GM19240 (cell line): ENCODE results near the gene PCSK5.
"Not testable (repeated sequence)": the region's sequence is repeated elsewhere in the genome, so short reads cannot be mapped to it uniquely, and the experiment has no call there.

Experiments
- DNase-seq: peaks from one replicate; pipeline ENCODE4 v3.0.0; 2011; ENCODE audit warnings: low spot score; ENCODE audit not compliant: insufficient read length

PCSK5 gene

DNA sequence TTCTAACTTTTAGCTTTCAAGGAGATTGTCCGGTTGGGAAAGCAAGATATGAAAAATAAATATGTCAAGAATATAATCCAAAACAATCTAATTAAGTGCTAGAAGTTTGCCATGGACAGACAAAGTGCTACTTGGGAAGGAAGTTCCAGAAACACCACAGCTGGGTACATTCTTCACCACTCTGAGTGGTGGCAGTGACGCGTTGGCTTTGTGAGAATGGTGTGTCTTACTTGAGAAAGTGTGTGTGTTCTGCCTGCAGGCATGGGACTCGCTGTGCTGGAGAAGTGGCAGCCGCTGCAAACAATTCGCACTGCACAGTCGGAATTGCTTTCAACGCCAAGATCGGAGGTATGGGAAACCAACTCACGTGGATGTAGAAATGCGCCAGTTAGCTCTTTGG, 177.2 kb downstream of the PCSK5 start:
- DNase-seq = no peak

DNA sequence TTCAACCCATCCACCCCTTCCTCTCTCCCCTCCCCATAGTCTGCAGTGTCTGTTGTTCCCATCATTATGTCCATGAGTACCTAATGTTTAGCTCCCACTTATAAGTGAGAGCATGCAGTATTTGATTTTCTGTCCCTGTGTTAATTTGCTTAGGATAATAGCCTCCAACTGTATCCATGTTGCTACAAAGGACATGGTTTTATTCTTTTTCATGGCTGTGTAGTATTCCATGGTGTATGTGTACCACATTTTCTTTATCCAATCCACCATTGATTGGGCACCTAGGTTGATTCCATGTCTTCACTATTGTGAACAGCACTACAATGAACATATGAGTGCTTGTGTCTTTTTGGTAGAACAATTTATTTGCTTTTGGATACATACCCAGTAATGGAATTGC, 187.1 kb downstream of the PCSK5 start:
- DNase-seq = no peak

DNA sequence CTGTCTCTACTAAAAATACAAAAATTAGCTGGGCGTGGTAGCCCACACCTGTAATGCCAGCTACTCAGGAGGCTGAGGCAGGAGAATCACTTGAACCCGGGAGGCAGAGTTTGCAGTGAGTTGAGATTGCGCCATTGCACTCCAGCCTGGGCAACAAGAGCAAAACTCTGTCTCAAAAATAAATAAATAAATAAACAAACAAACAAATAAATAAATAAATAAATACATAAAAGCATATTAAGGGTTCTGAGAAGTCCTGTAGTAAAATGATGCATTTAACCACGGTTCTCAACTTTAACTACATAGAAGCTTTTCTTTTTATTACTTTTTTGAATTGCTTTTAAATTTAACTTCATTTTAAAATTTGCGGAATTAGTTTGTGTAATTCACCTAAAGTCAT, 190.8 kb downstream of the PCSK5 start:
- not testable (repeated sequence) for DNase-seq

DNA sequence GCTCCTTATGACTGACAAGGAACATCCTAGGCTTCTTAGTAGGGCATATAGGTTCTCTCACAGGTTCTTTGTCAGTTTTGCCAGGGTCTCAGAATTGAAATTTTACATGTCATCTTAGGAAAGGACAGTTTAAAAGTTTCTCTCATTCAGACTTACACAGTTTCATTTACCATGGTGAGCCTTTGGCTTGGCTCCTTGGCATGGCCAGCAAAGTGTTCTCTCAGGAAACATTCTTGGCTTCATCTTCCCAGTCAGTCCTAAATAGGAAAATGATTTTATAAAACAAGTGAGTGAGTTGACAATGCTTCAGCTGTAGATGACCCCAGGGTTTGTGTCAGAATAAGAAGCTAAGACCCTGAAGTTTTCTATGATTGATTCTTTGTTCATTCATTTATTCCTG, 191.6 kb downstream of the PCSK5 start:
- DNase-seq = no peak

DNA sequence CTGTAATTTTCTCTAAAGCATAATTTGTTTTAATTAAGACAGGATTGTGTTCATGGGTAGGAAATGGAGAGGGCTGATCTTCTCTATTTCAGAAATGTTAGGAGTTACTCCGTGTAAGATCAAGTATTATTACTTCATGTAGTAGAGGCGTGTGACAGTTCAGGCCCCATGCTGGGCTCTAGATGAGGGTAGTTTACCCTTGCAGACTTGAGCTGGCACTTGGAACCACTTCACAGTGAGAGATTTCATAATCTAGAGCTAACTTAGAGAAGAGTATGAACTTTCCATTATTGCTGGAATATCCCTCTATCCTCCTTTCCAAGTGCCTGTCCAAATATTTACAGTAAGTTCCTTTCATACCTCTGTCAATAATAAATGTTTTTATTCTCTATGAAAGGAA, 195.1 kb downstream of the PCSK5 start:
- no peak for DNase-seq

DNA sequence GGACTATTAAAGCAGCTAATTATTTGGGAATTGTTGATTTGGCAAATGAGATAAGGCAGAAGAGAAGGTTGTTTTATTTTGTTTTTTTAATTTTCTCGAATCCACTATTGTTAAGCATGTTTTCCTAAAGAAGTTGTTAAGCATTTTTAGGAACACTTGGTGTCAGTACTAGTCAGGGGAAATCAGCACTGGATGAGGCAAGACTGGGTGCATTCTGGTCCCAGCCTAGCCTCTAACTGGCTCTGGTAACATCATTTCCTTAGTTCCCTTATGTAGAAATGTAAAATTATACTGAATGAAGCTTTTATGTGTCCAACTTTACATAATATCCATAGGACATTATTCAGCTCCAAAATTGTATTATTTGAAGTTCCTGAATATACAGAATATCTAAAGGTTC, 196.1 kb downstream of the PCSK5 start:
- no peak for DNase-seq

DNA sequence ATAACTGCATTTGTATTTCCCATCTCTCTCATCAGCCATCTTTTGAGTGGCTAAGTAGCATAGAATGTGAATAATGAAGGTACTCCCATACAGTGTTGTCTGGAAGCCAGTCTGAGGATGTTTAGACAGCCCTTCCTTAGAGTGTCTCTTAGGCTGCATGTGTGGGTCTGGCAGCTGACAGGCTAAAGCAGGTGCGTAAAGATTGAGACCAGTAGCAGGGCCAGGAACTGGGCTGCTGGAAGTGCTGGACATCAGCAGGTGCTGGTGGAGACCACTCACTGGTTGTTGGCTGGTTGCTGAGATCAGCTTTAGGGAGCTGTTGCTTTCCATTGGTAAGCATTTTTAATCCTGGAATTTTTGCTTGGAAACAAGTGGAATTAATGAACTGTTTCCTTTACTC, 197.5 kb downstream of the PCSK5 start:
- no peak for DNase-seq

DNA sequence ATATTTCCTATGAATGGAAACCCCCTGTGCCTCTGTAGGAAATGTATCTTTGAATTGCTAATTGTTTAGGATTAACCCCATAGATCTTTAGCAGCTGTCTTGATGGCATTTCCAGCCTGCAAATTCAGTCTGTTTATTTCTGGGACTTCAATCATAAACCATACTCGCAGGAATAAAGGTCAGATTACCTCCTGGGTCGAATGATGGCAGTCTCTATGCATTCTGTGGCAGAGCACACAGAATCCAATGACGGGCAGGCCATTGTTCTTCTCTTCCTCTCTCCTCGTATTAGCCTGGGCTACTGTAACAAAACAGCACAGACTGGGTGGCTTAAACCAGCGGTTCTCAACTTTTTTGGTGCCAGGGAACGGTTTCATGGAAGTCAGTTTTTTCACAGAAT, 199.9 kb downstream of the PCSK5 start:
- no peak for DNase-seq

DNA sequence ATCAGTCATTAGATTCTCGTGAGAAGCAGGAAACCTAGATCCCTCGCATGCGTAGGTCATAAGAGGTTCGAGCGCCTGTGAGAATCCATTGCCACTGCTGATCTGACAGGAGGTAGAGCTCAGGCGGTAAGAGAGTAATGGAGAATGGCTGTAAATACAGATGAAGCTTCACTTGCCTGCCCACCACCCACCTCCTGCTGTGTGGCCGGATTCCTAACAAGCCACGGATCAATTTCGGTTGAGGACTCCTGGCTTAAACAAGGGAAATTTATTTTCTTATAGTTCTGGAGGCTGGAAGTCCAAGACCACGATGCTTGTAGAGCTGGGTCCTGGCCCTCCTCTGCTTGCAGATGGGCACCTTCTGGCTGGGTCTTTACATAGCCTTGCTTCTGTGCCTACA, 200.4 kb downstream of the PCSK5 start:
- no peak for DNase-seq

DNA sequence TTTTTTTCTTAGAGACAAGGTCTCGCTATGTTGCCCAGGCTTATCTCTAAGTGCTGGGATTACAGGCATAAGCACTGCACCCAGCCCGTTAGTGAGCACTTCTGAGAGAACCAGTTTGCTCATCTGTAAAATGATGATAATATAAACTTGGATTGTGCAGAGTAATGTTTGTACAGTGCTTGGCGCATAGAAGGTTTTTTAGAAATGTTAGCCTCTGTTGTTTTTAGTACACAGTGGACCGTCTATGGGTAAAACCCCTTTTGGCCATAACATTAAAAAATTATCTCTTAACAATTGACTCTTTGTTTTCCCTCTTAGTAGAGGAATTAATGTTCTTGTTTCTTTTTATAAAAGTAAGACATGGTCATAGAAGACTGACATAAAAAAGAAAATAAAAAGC, 202.1 kb downstream of the PCSK5 start:
- DNase-seq = no peak

DNA sequence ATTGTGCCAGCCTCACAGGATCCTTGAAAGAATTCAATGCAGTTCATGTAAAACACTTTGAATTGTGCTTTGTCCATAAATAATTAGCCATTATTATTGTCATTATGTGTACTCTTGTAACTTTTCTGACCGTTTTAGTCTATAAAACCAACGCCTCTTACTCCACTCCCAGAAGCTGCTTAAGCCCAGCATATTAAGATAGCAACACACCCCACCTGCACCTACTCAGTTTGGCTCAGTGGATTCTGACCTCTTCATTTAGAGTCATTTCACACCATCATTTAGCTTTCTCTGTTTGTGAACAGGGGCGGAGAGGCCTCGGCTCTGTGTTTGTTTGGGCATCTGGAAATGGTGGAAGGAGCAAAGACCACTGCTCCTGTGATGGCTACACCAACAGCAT, 205.1 kb downstream of the PCSK5 start:
- no peak for DNase-seq

DNA sequence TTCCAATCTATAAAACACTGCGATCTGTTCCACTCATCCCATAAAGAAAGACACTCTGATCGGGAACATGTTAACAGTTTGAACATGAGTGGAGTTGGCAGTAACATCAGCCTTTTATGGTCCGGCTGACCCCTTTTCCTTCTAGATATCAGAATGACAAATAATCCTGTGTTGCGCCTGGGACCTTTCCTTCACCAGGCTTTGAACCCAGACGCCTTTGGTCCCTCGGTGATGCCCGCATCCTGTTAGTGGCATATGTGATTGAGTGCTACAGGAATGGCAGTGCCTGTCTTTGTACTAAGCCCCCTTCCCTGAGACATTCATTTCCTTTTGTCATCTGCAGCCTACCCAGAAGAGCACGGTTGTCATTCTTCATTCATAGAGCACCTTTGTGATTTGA, 209.0 kb downstream of the PCSK5 start:
- no peak for DNase-seq

DNA sequence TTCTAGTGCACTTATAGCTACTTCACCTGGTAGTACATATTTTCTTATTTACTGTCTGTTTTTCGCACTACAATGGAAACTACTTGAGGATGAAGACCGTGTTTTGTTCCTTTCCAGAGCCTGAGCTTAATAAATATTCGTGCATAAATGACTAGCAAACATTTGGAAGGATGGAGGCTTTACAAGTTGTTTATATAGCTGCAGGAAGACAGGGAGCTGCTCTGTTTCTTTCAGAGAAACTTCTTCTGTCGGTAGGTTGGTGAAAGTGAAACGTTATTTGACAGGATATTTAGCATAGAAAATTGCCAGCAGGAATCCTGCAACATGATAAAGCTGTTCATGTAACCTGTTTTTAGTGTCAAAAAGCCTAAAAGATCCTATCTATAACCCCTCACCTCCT, 210.6 kb downstream of the PCSK5 start:
- DNase-seq = no peak

DNA sequence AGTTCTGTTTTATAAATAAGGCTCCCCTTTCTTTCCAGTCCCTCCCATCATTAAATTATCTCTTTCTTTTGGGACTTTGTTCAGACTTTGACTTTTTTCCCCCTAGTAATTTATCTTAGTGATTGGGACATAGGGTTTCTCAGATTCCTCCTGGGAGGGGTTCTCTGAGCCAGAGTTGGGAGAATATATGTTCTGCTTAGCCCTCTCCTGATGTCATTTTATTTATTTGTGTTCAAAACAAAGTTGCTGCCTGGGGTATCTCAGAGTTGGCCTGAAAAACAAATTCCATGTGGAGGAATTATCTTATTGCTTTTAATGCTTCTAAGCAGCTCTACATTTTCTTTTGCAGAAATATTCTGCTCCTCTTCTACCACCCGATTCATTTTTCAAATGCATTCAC, 211.0 kb downstream of the PCSK5 start:
- DNase-seq = no peak

DNA sequence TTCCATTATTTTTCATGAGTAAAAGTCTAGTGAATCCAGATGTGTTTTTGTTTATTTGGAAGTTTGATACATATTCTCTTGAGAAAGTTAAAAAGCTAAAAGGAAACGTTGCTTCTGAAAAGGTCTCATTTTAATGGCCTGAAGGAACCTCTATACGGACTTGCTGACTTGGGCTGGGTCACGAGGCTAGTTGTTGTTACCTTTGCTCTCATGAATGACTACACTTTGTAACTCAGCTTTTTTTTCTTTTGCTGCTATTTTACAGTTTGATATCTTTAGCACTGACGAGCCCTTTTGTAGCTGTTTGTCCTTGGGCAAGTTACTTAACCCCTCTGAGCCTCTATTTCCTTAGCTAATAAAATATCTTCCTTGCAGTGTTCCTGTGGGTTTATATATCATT, 211.5 kb downstream of the PCSK5 start:
- no peak for DNase-seq

DNA sequence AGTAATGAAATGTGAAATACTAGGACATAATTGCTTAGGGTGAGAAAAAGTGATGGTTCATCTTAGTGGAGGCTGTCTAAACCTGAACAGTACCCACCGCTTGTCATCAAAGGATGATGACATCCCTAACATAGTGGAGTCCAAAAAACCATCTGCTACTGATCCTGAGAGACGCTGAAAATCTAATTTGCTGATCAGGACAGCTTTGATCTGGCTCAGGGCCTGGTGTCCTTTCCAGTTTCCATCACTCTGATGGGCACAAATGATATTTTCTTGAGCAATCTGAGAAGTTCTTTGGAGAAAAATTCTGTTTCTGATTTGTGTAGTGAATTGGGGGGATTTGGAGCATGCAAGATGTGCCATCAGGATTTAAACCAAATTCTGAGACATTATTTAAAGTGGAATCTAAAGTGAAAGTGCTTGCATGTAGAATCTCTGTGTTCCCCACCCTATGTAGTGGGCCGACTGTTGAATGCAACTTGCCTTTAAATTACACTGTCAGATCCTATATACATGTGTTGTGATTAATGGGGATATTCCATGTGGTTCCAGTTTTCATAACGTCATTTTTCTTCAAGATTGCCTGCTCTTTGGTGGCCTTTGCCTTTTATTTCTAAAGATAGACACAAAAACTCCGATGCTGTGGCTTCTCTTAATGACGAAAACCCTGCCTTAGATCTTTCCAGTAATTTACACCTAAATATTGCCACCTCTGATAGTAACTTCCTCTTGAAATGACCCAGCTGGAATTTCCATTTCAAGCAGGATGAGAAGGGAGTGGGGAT, 213.2 kb downstream of the PCSK5 start:
- DNase-seq = no peak

DNA sequence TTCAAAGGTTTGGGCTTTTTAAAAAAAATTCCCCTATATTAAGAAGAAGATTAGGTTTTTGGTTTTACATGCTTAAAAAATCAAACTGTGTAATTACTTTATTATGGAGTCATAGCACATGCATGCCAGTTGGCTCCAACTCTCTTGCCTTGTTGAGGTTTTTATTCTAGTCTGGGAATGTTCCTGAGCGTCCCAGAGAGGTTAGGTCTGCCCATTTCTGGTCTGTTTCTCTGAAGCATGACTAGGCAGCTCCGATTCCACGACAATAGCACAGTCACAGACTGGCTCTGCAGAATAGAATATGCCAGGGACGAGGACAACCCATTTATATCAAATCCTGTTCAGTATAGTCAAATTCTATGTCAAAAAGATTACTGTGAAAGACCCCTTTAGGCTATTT, 217.0 kb downstream of the PCSK5 start:
- DNase-seq = no peak

DNA sequence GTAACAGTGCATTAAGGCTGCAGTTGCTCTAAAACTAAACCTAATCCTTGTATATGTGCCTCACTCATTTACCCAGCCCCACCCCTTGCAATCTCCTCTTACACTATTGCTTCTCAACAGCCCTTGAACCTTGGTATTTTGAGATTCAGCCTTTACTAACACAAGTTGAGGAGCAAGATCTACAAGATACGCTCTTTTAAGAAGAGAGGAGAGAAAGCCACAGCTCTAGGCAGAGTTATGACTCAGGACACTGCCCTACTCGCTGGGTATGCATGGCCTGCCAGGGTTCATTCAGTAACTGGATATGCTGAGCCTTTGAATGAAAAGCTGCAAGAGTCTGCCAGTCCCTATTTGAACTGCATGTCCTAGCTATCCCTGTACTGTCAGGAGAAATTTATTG, 219.5 kb downstream of the PCSK5 start:
- DNase-seq = no peak

DNA sequence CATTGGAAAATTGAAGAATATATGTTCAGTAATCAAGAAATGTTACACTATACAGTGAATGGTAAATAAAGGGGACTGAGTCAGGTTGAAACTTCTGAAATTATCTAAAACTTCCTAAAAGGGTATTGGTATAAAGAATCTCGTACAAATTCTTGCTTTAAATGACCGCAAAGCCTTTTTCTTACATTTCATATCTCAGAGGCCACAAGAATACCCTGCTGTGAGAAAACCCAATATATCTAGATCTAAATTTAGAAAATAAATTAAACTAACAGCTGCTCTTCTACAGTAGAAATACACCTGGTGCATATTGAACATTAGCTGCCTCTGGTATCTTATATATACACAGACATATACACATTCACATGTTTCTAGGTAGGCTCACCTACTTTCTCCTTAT, 221.7 kb downstream of the PCSK5 start:
- DNase-seq = no peak

DNA sequence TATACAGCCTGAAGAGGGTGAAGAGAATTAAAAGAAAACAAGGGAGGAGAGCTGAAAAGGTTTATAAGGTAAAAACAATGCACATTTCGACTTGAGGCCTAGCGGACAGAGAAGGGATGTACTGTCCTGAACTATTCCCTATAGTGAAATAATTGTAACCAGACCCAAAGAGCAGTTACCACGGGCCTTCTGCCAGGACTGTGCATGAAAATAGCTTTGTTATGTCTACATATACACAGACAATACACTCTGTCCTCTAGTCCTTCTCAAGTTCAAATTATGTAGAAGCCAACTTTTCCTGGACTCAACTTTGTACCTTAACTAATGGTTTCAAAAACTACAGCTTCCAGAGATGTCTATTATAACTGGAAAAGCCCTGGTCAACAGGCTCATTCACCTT, 223.7 kb downstream of the PCSK5 start:
- no peak for DNase-seq

DNA sequence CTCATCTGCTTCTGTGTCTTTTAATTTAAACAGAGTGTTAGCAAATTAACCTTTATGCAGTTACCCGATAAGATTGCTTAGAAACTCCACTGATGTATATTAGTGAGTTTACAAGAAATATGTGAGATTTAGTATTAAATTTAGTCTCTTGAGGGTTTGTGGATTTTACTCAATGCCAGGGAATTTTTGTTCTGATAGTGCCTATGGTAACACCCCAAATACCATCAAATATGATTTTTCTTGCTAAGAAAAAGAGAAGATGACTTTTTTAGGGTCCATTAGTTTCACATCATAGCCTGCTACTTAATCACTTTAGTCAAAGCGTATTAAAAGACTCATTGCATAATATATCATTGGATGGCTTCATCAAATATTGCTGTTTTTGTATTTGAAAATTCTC, 224.9 kb downstream of the PCSK5 start:
- DNase-seq = no peak

DNA sequence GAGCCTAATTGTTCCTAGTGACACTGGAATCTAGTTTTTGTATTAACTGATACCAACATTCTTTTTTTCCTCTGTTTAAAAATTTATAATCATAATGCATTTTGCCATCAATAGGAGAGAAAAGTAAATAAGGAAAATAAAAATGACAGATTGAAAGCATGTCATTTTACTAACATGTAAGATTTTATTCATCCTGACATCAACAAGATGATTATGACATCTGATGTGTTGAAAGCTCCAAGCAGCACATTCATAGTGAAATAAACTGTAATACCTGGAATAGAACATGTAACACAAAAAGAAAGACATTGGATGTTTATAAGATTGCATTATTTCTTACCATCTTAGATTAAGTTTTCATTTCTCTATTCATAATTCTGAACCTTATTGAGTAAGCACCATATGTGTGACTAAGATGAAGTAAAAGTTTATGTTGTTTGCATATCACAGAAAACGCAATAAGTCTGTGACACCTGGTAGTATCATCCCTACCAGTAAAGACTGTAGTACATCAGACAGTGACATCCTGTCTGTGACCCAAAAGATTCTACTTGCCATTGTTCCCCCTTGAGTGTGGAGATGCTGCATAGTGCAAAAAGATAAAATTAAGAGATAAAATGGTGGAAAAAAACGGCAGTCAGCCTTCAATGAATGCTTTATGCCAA, 225.6 kb downstream of the PCSK5 start:
- no peak for DNase-seq

DNA sequence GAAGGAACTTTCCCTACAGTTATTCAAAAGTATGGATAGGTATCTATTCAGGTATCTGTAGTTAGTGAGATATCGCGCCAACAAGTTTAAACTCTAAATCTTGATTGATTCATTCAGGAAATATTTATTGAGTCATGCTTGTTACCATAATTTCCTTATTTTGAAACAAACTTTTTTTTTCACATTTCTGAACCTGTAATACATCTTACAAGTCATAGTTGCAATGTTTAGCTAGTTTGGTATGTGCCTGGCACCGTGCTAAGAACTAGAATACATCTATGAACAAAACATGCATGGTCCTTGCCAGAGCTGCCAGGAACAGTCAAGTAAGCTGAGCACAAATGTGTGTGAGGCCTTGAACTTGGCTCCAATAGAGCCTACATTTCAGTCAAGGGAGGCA, 226.4 kb downstream of the PCSK5 start:
- DNase-seq = no peak
